GM21423 (cell line): ENCODE data around the gene LPCAT3.

Experiments used
- ATAC-seq: cut with Tn5 transposase; IDR thresholded peaks from one replicate; pipeline ENCODE4 v1.9.1; 2021; ENCODE audit warnings: mild to moderate bottlenecking, moderate library complexity; ENCODE audit not compliant: unreplicated experiment

The LPCAT3 gene

GRCh38 chr12:6954316-6955107 lies 63.8 kb downstream of the LPCAT3 start:
- no peak for ATAC-seq

DNA sequence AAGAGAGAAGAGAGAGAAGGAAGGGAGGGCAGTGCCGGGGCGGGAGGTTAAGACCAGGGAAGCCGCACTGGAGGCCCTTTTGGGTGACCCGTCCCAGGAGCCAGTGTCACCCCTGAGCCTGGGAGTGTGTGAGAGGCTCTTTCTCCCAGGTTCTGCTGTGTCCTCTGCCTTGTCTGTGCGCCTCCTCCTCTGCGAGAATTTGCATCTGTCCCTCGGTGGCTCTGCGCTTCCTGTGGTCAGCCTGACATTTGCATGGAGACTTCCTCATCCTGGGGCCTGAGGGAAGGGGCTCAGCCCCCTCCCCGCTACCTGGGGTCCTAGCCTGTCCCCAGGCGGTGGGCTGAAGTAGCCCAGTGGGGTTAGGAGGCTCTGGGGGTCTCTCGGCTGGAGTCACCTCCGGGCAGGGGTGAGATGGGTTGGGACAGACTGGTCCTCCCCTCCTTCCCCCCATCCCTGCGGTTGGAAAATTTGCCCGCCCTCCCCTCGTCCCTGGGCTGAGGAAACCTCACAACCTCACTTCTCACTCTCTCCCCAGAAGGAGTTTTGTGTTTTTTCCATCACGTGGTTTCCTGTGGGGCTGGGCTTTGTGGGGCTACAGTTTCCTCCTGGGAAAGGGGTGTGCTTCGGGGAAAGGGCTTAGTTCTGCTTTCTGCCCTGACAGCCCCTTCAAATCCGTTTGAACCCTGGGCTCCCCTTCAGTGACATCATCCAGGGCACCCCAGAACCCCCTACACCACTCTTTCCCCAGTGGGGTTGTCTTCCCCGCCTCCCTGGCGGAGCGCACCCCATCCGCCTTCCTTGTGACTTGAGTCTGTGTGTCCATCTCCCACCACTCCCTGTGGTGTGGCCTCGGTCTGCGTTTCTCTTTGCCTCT lies 64.6 kb downstream of the LPCAT3 start:
- ATAC-seq = peak; percentile 44

DNA sequence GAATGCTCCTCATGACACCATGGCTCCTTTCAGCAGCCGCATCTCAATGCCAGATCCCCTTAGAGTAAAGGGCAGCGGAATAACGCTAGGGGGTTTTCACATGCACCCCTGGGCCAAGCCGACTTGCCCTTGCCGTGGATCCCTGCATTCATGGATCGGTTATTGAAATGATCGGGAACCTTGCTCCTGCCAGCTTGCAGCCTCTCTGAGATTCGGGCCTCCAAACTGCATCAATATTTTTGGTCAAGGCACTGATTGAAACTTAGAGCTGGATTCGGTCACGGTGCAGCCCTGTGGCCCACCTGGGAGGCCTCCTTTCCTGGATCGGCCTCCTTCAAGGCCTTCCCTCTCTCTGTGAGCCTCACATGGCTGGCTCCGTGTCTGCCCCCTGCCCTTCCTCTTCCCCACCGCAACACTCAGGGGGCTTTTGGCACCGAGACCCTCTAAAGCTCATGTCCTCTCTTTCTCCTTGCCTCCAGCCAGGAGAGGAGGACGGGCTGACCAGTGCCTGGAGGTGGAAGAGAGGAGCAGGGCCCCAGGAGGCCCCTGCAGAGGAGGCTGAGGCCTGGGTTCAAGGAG lies 65.3 kb downstream of the LPCAT3 start:
- no peak for ATAC-seq

DNA sequence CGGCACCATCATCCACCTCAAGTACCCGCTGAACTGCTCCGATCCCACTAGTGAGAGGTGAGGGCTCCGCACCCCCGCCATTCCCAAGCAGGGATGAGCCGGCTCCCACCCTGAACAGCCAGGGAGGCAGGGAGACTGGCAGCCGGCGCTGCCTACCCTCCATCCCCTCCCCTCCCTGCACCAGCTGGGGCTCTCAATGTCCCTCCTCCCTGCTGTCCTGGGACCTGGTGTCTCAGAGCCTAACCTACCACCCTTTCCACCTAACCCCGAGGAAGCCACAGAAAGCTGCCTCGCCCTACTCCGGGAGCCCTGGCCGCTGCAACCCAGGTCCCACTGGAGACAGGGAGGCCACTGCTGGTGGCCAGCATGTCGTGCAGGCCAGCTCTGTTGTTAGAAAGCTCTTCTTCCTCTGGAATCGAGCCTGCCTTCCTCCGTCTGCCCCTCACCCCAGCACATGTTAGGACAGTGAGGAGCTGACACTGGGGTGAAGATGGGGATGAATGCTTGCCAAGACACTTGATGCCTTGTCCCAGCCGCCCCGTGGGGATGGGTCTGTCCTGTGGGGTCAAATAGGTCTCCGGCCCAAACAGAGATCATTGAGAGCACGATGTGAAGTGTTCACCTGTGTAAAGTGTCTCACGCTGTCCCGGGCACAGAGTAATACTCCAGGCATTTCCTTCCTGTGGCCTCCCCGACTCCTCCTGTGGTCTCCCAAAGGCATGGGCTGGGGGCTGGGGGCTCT lies 66.0 kb downstream of the LPCAT3 start:
- ATAC-seq = no peak

DNA sequence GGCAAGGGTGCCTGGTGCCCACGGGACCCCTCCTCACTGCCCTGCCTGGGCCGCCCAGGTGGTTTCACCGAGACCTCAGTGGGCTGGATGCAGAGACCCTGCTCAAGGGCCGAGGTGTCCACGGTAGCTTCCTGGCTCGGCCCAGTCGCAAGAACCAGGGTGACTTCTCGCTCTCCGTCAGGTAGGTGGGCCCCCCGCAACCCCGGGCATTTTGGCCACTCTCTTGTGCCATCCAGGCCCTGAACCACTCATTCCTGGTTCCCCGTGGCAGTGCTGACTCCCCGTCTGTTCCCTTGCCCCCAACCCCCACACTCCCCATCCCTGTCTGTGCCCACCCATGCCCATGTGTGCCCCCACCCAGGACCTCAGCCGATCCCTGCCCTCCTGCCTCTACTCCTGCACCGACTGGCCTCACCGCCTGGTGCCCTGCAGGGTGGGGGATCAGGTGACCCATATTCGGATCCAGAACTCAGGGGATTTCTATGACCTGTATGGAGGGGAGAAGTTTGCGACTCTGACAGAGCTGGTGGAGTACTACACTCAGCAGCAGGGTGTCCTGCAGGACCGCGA lies 66.6 kb downstream of the LPCAT3 start:
- ATAC-seq = no peak

GRCh38 chr12:6950811-6951540 lies 67.3 kb downstream of the LPCAT3 start, which contains the start of gene PTPN6:
PTPN6 (plus strand) TSS chr12:6951356; CDS start chr12:6951513, 157 bp downstream.
- peak; percentile 17 for ATAC-seq

DNA sequence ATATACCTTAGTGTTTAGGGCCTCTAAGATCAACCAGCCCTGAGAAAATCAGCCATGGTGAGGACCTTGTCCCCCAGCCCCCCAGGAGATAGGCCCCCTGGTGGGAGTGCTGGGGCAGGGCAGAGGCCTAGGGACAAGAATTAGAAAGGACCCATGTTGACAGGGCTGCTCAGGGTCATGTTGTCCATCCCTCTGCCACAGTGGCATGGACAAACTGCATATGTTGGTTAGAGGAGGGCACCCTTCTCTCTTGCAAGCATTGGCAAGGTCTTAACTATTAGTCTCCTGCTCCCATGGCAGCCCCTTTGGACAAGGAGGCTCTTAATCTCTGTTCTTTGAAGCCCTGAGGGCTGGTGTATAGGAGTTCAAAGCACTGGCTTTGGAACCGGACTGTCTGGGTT lies 67.9 kb downstream of the LPCAT3 start:
- ATAC-seq = no peak

DNA sequence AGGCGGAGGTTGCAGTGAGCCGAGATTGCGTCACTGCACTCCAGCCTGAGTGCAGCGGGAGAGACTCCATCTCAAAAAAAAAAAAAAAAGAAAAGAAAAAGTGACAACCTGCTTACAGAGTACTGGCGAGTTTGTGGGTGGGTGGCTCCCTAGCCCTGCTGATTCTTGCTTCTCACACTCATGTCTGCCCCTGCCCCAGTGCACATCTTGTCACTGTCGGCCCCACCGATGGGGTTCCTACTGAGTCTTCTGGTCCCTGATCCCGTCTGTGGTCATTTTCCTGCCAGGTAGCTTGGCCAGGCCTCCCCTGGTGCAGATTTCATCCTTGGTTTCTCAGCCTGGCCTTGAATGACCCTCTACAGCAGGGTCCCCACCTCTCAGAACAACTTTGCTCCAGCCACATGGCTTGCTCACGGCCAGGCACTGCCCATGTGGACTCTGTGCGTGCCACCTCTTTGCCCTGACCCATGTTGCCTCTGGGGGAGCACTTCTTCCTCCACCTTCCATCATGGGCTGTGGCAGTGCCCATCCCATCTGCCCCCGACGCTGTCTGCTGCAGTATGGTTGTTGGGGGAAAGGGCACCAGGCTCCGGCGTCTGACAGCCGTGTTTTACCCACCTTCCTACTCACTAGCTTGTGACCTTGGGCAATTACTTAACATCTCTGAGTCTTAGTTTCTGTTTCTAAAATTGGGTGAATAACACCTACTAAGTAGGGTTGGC lies 69.2 kb downstream of the LPCAT3 start:
- ATAC-seq = no peak

GRCh38 chr12:6947615-6948014 lies 70.7 kb downstream of the LPCAT3 start:
- no peak for ATAC-seq

GRCh38 chr12:6946920-6947374 lies 71.3 kb downstream of the LPCAT3 start:
- no peak for ATAC-seq

- ATAC-seq = peak; percentile 25
These were observed 72.0 kb downstream of the LPCAT3 start for GRCh38 chr12:6946033-6946919.

GRCh38 chr12:6945613-6946012 lies 72.7 kb downstream of the LPCAT3 start:
- no peak for ATAC-seq

- ATAC-seq = peak; percentile 46
These were observed 73.7 kb downstream of the LPCAT3 start for GRCh38 chr12:6944381-6945186.

- peak; percentile 28 for ATAC-seq
These were observed 74.4 kb downstream of the LPCAT3 start, which contains the start of the genes C12orf57 and RNU7-1 for GRCh38 chr12:6943722-6944380. C12orf57 (plus strand) TSS chr12:6944022; CDS start chr12:6944122, 100 bp downstream. RNU7-1 (plus strand) TSS chr12:6943816.

DNA sequence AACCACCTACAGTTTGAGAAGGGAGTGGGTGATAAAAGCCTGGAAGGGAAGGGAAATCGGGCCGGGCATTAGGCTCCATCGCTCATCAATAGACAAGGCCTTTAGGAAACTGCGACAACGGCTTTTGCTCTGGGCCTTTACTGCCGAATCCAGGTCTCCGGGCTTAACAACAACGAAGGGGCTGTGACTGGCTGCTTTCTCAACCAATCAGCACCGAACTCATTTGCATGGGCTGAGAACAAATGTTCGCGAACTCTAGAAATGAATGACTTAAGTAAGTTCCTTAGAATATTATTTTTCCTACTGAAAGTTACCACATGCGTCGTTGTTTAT lies 74.9 kb downstream of the LPCAT3 start:
- ATAC-seq = peak; percentile 23

GRCh38 chr12:6942331-6942665 lies 76.0 kb downstream of the LPCAT3 start:
- ATAC-seq = no peak

- no peak for ATAC-seq
These were observed 76.5 kb downstream of the LPCAT3 start for GRCh38 chr12:6941782-6942181.
